Limb (tissue), 2 donors: Measurements from ENCODE around the gene SVOPL.

ENCODE experiments used
- DNase-seq, 2 donors: peaks; one replicate each; pipeline ENCODE4 v3.0.0-alpha.2; 2016; ENCODE audit errors: extremely low spot score in 2 of 2

Gene SVOPL

DNA sequence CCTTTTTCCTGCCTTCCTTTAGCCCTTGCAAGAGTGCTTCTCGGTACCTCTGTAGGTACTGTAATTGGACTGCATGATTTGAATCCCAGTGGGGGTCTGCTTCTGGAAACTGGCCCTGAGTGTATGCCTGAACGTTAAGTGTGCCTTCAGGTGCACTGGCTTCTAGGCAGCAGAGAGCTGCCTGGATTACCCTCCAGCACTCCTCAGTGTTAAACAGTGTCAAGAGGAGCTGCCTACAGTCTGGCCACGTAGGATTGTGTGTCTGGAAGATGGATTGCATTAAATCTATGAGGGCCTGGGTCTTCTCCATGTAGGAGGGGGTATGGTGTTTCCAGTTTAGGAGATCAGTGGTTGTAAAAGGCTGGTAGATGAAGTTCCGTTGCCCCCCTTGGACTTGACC lies 137.4 kb downstream of the SVOPL start:
- no peak for DNase-seq

- DNase-seq = no peak
These were observed 141.7 kb downstream of the SVOPL start for GRCh38 chr7:138559448-138559847.

GRCh38 chr7:138556771-138557484 lies 144.2 kb downstream of the SVOPL start:
- no peak for DNase-seq

GRCh38 chr7:138555684-138556083 lies 145.5 kb downstream of the SVOPL start:
- no peak for DNase-seq

- DNase-seq = no peak
These were observed 146.5 kb downstream of the SVOPL start for GRCh38 chr7:138554674-138555073.

- DNase-seq = no peak
These were observed 147.4 kb downstream of the SVOPL start for GRCh38 chr7:138553805-138554204.

- DNase-seq = no peak
These were observed 150.1 kb downstream of the SVOPL start for GRCh38 chr7:138551102-138551501.

DNA sequence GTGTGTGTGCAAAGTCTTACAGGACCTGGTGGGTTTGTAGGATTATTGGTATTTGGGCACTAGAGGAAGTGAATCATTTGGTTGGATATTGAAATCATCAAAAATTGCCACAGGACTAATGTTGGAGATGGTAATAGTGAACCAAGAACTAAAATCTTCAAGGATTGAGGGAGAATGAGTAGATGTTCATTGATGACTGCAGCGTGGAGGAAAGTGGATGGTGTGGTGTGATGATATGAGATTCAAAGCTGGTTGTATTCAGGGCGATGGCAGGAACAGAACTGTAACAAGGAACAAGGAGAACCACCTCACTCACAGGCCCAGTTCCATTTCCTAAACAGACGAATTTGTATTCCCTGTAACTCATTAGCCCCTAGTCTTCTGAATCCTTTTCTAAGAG lies 150.8 kb downstream of the SVOPL start:
- no peak for DNase-seq

DNA sequence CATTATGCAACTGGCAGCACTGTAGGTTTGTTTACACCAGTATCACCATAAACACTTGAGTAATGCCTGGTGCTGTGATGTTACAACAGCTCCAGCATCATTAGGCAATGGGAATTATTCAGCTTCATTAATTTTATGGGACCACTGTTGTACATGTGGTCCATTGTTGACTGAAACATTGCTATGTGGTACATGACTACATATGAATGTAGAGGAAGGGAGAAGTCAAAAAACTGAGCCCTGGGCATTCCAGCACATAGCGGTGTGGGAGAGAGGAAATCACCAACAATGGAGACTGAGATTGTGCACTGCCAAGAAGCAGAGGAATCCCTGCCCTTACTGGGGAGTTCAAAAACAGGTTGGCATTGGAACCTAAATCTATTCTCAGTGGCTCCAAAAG lies 152.1 kb downstream of the SVOPL start:
- no peak for DNase-seq

DNA sequence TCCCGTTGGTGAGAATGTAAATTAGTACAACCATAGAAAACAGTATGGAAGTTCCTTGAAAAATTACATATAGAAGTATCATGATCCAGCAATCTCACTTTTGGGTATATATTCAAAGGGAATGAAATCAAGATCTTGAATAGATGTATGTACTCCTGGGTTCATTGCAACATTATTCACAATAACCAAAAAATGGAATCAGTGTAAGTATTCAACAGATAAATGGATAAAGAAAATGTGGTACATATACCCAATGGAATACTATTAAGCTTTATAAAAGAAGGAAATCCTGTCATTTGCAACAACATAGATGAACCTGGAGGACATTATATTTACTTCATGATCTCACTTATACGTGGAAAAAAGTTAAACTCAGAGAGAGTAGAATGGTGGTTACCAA lies 154.3 kb downstream of the SVOPL start:
- no peak for DNase-seq

DNA sequence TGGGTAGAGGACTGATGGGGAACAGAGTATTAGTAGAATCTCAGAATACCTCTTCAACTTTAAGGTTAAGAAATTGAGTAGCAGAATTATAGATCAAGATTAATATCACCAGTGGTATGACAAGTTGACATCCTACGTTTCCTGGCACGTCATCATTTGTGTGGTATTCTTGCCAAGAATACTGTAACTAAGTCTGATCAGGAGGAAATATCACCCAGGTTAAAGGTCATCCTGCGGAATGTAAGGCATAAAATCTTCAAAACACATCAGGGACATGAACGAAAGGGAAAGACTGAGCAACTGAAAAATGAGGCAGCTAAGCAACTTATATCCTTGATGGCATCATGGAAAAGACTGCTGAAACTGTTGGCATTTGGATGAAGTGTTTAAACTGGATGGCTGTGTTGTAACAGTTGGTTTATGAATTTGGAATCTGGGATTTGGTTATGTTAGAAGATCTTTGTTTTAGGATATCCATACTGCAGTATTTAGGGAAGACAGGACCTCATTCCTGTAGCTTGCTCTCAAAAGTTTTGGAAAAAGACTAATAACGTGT lies 155.0 kb downstream of the SVOPL start:
- DNase-seq = no peak

DNA sequence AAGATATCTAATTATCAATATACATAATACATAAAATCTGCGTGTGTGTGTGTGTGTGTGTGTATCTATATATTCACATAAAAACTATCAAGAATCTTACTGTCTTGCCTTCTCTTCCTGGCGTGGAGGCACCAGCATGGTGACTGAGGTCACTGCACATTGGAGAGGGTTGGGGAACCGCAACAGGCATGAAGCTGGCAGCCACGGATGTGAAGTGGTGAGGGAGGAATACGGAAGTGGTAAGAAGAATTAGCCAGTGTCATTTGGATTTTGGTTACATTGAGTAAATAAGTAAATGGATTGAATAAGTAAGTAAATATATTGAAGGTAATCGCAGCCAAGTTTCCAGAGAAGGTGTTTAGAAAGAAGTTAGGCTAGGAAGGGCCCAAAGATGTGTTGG lies 156.0 kb downstream of the SVOPL start:
- DNase-seq = no peak
